MM.1S (cell line): ENCODE results near the gene COX4I1.

ENCODE experiments used
- DNase-seq: peaks from one replicate; pipeline ENCODE4 v3.0.0-alpha.2; 2015
- H2AFZ ChIP-seq: fragments of 300-600 bp; sonication (generic); 2 replicates; pipeline ENCODE4 v1.6.0; 2016; ENCODE audit warnings: antibody characterized with exemption, low read length
- H3F3A ChIP-seq: fragments of 300-600 bp; sonication (generic); 2 replicates; pipeline ENCODE4 v1.6.1; 2016; ENCODE audit warnings: mild to moderate bottlenecking, antibody characterized with exemption, low read length, moderate library complexity, mixed read lengths; ENCODE audit not compliant: insufficient read depth
- H3K27ac ChIP-seq: fragments of 300-600 bp; sonication (generic); 2 replicates; pipeline ENCODE4 v1.5.1; 2016; ENCODE audit warnings: mild to moderate bottlenecking, low read length
- H3K27me3 ChIP-seq: fragments of 300-600 bp; sonication (generic); replicated peaks from 2 replicates; pipeline ENCODE4 v1.6.0; 2016; ENCODE audit warnings: low read length; ENCODE audit not compliant: insufficient read depth
- H3K36me3 ChIP-seq: fragments of 300-600 bp; sonication (generic); replicated peaks from 2 replicates; pipeline ENCODE4 v1.6.1; 2016; ENCODE audit warnings: mild to moderate bottlenecking, low read length, mixed read lengths; ENCODE audit not compliant: insufficient read depth
- H3K4me1 ChIP-seq: fragments of 300-600 bp; sonication (generic); 2 replicates; pipeline ENCODE4 v1.6.1; 2016; ENCODE audit warnings: low read length, mixed read lengths
- H3K4me2 ChIP-seq: fragments of 300-600 bp; sonication (generic); 2 replicates; pipeline ENCODE4 v1.6.0; 2016; ENCODE audit warnings: low read depth, low read length
- H3K4me3 ChIP-seq: fragments of 300-600 bp; sonication (generic); 2 replicates; pipeline ENCODE4 v1.5.1; 2016; ENCODE audit warnings: low read length, mixed read lengths
- H3K79me2 ChIP-seq: fragments of 300-600 bp; sonication (generic); 2 replicates; pipeline ENCODE4 v1.6.1; 2016; ENCODE audit warnings: mixed run types, low read length, mixed read lengths
- H3K9ac ChIP-seq: fragments of 300-600 bp; sonication (generic); 2 replicates; pipeline ENCODE4 v1.6.1; 2016; ENCODE audit warnings: low read length, mixed read lengths
- H3K9me2 ChIP-seq: fragments of 300-600 bp; sonication (generic); replicated peaks from 2 replicates; pipeline ENCODE4 v1.6.1; 2016; ENCODE audit warnings: mild to moderate bottlenecking, low read length, mixed read lengths; ENCODE audit not compliant: insufficient read depth
- H3K9me3 ChIP-seq: fragments of 300-600 bp; sonication (generic); replicated peaks from 2 replicates; pipeline ENCODE4 v1.6.1; 2016; ENCODE audit warnings: mild to moderate bottlenecking, low read length, mixed read lengths; ENCODE audit not compliant: insufficient read depth
- H4K20me1 ChIP-seq: fragments of 300-600 bp; sonication (generic); 2 replicates; pipeline ENCODE4 v1.6.1; 2016; ENCODE audit warnings: mild to moderate bottlenecking, low read length, moderate library complexity, mixed read lengths; ENCODE audit not compliant: insufficient read depth
- CTCF ChIP-seq: fragments of 300-600 bp; sonication (generic); IDR thresholded peaks from 2 replicates; pipeline ENCODE4 v1.5.1; 2016; ENCODE audit warnings: antibody characterized with exemption, low read length, mixed read lengths
- EZH2 ChIP-seq: fragments of 300-600 bp; sonication (generic); optimal IDR thresholded peaks from 2 replicates; pipeline ENCODE3; 2017; ENCODE audit warnings: low read depth, mild to moderate bottlenecking, antibody characterized with exemption, low read length, mixed read lengths
- EZH2phosphoT487 ChIP-seq: fragments of 300-600 bp; sonication (generic); IDR thresholded peaks from 2 replicates; pipeline ENCODE4 v1.6.1; 2018; ENCODE audit warnings: antibody characterized with exemption, low read length

Gene COX4I1

GRCh38 chr16:85799497-85800320 lies at the start of gene COX4I1, which contains the start of gene EMC8:
Gene COX4I1, plus strand, starts transcription at chr16:85799695. Its CDS starts 1,511 bp downstream, at chr16:85801206.
Gene EMC8, minus strand, starts transcription at chr16:85799544. Its CDS starts 249 bp downstream, at chr16:85799295.
- H3F3A ChIP-seq = no peaks in the 10 kb centered on the region
- peaks cover 66% of the 10 kb centered on the region for H3K79me2 ChIP-seq
- peak within 1 kb of the TSS; percentile 79 for H3K4me2 ChIP-seq
- H2AFZ ChIP-seq = 0 out of 2 replicates have a peak within 1 kb of the TSS, but pooled peaks have one; percentile 15
- no peaks in the 10 kb centered on the region for H4K20me1 ChIP-seq
- no peaks in the 10 kb centered on the region for H3K36me3 ChIP-seq
- H3K27me3 ChIP-seq = no peaks in the 10 kb centered on the region
- H3K9me3 ChIP-seq = no peaks in the 10 kb centered on the region
- peak; percentile 85 for DNase-seq
- TF ChIP-seq CTCF (no peak), EZH2phosphoT487 (no peak), EZH2 (no peak)
- H3K4me1 ChIP-seq = no peaks in the 10 kb centered on the region
- H3K9ac ChIP-seq = peak within 1 kb of the TSS; percentile 93
- peak within 1 kb of the TSS; percentile 46; the same call in 1 of the 2 replicates for H3K27ac ChIP-seq
- no peaks in the 10 kb centered on the region for H3K9me2 ChIP-seq
- peak within 1 kb of the TSS; percentile 77 for H3K4me3 ChIP-seq

GRCh38 chr16:85749771-85750145 lies 49.7 kb upstream of the COX4I1 start:
- no peak for DNase-seq
- Histone ChIP-seq H3K27ac (no peak overlapping the region), H3K4me3 (no peak overlapping the region), H4K20me1 (no peaks in the 10 kb centered on the region), H3K9me2 (no peaks in the 10 kb centered on the region), H2AFZ (no peak overlapping the region), H3K79me2 (no peaks in the 10 kb centered on the region), H3K27me3 (peaks cover 31% of the 10 kb centered on the region), H3K9me3 (no peaks in the 10 kb centered on the region), H3F3A (no peaks in the 10 kb centered on the region), H3K4me1 (0 out of 2 replicates have a peak, but pooled peaks cover 4% of the 10 kb centered on the region), H3K4me2 (no peak overlapping the region), H3K36me3 (no peaks in the 10 kb centered on the region), H3K9ac (no peak overlapping the region)
- no peak for TF ChIP-seq EZH2
- TF ChIP-seq EZH2phosphoT487 = no peak
- no peak for TF ChIP-seq CTCF

GRCh38 chr16:85750146-85750826 lies 49.2 kb upstream of the COX4I1 start:
- no peak for TF ChIP-seq EZH2
- TF ChIP-seq CTCF = no peak
- no peak for TF ChIP-seq EZH2phosphoT487
- Histone ChIP-seq H3K4me2 (peak overlapping the region; percentile 54; the same call in 1 of the 2 replicates), H3F3A (no peaks in the 10 kb centered on the region), H3K36me3 (no peaks in the 10 kb centered on the region), H2AFZ (no peak overlapping the region), H3K4me1 (0 out of 2 replicates have a peak, but pooled peaks cover 4% of the 10 kb centered on the region), H3K27ac (no peak overlapping the region), H3K9me3 (no peaks in the 10 kb centered on the region), H3K27me3 (peaks cover 31% of the 10 kb centered on the region), H4K20me1 (no peaks in the 10 kb centered on the region), H3K9ac (no peak overlapping the region), H3K4me3 (no peak overlapping the region), H3K79me2 (no peaks in the 10 kb centered on the region), H3K9me2 (no peaks in the 10 kb centered on the region)
- DNase-seq = no peak
